Activated effector memory CD4-positive, alpha-beta T cell treated with anti-CD3 and anti-CD28 coated beads, Interleukin-2, amount 50 U/mL, for 16 hours (primary cell): ENCODE measurements around the gene KLHL17.

Experiments
- DNase-seq: peaks from one replicate; pipeline ENCODE4 v3.0.0-alpha.2; 2020

KLHL17 gene

DNA sequence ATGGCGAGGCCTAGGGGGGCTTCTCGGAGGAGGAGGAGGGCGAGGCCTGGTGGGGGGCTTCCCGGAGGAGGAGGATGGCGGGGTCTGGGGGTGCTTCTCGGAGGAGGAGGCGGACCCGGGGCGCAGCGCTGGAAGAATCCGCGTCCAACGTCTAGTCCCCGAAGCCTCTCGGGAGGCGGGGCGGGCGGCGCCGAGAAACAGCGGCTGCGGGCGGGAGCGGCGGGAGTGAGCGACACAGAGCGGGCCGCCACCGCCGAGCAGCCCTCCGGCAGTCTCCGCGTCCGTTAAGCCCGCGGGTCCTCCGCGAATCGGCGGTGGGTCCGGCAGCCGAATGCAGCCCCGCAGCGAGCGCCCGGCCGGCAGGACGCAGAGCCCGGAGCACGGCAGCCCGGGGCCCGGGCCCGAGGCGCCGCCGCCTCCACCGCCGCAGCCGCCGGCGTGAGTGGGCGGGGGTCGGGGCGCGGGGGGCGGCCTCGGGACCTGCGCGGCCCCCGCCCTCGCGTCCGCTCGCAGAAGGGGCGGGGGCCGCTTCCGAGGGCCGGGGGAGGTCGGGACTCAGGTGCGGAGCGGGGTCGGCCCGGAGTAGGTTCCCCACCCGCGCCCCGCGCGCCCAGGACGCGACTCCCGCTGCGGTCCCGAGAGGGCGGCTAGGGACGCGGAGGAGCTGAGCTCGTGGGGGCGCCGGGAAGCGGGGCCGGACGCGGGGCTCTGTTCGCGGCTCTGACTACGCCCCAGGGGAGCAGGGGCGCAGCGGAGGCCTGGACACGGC lies at the start of gene KLHL17:
KLHL17 (plus strand) TSS at position 222 of the 769 bp plus-strand sequence; CDS start at position 332, 110 bp downstream.
- DNase-seq, result peak; percentile 94

- DNase-seq, result peak; percentile 53
These were observed 49.3 kb upstream of the KLHL17 start for GRCh38 chr1:910881-911721.

DNA sequence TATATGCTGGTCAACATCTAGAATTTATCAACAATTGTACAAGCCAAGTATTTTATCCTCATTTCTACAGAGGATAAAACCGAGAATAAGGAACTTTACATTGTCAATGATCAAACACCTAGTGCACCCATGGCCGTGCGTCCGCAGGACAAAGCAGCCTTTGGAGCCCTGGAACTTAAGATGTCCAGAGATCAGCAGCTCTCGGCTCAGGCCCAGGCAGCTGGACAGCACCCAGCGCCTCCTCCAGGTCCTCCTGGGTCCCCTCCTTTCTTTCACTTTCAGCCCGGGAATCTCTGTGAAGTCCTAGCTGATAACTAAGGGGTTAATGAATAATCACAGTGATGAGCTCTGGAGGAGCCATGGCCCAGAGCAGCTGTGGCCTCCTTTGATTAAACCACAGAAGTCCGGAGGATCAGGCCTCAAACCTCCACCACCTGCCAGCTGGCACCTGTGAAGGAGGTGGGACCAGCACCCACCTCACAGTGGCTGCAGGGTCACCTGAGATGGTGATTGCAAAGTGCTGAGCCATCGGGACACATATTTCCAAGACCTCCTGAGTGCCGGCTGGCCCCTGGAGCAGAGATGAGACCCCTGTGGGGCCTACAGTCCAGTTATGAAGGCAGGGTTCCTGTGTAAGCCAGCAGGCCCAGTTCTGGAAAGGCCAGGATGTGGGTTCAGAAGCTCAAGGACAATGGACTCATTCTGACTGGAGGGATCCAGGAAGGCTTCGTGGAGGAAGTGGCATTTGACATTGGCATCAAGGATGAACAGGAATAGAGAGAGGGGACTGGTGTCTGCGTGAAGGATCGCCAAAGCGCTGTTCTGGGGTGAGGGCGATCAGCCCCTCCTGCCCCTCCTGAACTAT lies 48.3 kb upstream of the KLHL17 start:
- DNase-seq, result peak; percentile 42

GRCh38 chr1:912740-913301 lies 47.6 kb upstream of the KLHL17 start:
- DNase-seq, result peak; percentile 55

DNA sequence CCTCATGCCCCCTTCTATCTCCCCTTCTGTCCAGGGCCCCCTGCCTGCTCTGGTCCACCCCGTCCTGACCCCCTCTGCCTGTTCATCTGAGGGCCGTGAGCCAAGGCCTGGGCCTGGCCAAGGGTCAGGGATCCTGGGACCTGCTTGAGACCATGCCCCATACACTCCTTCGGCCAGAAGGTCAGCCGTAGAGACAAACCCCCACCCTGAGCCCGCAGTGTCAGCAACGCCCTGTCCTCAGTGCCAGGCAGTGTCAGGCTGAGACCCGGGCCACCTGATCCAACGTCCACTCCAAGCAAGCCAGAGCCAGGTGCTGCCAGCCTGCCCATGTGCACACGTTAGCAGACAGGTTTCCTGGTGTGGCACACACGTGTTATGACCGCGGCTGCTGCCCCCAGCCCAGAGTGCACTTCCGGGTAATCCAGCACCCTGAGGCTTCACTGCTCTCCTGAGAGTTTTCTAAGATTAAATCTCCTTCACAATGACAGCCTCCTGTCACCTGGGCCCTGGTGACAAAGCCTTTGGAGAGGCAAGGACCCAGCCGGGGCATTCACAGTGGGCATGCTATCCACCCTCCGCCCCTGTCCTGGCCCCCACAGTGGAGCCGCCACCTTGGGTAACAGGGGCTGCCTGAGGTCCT lies 46.8 kb upstream of the KLHL17 start:
- DNase-seq, result peak; percentile 62

- peak; percentile 57 for DNase-seq
These were observed 46.1 kb upstream of the KLHL17 start for GRCh38 chr1:914131-914890.

GRCh38 chr1:914891-915280 lies 45.5 kb upstream of the KLHL17 start:
- no peak for DNase-seq

DNA sequence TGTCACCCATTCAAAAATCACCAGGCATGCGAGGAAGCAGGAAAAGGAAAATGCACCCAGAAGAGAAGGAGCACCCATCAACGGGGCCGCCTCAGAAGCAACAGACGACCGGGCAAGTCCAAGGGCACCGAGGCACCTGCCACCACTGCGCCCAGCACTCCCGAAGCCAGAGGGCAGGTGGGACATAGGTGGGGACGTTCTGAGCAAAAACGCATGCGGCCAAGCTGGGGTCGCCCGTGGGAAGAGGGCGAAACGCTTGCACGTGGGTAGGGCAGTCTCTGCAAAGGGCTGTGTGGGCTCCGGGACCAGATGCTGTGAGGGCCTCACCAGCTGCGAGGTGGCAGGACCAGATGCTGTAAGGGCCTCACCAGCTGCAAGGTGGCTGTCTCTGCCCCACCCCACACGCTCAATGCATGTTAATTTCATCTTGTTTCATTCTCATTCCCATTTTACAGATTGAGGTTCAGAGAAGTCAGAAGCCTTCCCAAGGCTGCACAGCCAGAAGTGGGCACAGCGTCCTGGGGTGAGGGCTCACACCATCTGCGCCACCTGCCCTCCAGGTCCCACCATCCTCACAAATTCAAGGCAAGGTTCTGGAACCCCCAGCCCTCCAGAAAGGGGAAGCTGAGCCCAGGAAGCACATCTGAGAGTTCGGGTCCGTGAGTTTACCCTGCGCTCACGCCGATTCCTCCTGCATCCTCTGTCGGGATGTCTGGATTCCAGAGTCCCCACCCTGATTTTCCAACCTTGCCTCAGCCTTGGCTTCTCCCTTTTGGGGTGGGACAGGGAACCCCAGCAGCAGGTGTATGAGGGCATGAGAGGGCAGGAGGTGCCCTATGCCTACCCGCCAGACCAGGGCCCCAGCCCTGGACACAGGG lies 44.9 kb upstream of the KLHL17 start:
- DNase-seq, result peak; percentile 56

- peak; percentile 56 for DNase-seq
These were observed 44.0 kb upstream of the KLHL17 start for GRCh38 chr1:916173-917075.

GRCh38 chr1:917076-917459 lies 43.3 kb upstream of the KLHL17 start:
- no peak for DNase-seq

DNA sequence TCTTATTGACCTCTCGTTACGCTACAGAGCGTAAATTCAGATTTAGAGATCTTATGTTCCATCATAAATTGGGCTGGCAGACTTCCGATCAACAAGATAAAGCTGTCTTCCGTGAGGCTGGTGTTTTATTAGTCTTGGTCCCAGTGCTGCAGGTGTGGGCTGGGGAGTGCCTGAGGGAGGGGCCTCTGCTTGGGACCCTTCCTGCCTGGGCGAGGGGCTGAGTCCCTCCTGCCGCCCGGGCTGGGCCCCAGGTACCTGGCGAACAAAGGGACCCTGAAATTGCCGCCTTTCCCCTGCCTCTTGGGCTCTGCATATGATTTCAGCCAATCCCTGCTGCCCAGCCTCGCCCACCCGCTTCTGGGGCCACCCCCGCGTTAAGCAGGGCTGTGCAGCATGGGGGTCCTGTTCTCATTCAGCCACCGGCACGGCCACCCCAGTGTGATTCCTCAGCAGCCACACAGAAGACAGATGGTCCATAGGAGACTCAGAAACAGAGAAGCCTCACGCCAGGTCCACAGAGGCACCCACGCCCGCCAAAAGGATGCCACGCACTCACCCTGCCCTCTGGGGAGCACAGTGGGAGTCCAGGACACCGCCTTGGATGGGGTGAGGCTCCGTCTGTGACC lies 42.8 kb upstream of the KLHL17 start:
- DNase-seq, result no peak

GRCh38 chr1:918353-918752 lies 42.0 kb upstream of the KLHL17 start:
- no peak for DNase-seq

DNA sequence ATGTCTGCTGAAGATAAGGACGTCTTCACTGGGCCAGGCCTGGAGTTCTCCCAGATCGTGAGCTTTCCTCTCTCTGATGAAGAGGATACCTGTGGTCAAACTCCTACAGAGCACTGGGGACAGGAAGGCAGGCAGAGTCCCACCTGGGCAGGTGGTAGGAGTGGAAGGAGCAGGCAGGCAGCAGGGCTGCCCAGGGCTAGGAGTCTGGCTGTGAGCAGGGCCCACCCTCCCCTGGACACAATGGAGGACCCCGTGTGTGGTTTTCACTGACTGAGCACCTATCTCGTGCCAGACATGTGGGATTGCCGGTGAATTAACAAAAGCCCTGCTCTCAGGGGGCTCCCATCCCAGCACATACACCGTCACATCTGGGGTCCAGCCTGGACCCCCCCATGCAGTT lies 41.5 kb upstream of the KLHL17 start:
- no peak for DNase-seq

DNA sequence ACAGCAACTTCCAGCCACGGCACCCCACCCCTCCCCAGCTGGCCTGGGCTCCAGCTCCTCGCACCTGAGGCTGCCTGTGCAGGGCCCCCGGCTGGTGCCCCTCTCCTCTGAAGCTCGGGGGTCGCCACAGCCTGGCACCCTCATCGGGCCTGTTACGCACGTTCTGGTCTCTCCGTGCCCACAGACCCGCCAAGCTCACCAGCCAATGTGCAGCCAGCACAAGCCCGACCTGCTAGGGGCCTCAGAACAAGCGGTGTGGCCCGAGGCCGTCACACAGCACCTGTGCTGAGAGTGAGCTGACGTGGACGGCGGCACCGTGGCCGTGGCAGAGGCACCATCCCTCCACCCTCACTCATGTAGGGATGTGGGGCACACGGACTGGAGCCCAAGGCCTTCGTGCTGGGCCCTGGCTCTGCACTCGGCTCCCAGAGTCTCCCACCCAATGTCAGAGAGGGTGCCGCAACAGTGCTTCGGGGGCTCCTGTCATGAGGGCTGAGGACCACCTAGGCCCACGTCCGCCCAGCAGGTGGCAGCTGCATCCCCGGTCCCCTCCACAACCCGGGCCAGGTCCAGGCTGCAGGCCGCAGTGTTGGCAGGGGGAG lies 41.0 kb upstream of the KLHL17 start:
- DNase-seq, result no peak

DNA sequence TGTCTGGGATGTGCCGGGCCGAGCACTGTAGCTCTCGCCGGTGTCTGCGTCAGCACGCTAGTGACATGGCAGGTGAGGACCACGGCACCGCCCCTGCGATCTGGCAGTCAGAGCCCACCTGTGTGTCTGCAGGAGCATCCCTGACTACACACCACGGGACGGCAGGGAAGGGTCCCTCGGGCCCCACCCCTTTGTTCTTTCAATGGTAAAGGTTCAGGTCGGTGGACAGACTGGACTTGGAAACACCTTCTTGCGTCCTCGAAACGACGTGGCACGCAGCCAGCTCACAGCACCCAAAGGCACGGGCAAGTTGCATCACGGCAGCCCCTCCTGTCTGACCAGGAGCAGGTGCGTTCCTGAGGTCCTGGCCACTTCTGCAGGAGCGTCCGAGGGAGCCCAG lies 40.4 kb upstream of the KLHL17 start:
- no peak for DNase-seq

DNA sequence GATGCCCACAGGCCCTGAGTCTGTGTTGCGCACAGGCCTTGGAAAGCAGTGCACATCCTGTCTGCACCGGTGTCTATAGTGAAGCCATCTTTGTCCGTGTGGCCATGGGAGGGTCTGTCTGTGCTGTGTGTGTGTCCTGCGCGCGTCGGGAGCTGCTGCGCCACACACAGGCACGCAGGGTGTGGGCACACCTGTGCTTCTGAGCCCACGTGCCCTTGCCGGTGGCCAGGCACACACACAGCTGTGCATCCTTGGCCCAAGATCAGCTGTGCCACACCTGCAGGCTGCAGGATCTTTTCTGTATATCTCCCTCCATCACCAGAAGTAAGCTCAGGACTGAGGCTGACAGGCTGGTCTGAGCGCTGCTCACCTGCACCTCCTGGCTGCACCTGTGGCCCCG lies 39.9 kb upstream of the KLHL17 start:
- no peak for DNase-seq

DNA sequence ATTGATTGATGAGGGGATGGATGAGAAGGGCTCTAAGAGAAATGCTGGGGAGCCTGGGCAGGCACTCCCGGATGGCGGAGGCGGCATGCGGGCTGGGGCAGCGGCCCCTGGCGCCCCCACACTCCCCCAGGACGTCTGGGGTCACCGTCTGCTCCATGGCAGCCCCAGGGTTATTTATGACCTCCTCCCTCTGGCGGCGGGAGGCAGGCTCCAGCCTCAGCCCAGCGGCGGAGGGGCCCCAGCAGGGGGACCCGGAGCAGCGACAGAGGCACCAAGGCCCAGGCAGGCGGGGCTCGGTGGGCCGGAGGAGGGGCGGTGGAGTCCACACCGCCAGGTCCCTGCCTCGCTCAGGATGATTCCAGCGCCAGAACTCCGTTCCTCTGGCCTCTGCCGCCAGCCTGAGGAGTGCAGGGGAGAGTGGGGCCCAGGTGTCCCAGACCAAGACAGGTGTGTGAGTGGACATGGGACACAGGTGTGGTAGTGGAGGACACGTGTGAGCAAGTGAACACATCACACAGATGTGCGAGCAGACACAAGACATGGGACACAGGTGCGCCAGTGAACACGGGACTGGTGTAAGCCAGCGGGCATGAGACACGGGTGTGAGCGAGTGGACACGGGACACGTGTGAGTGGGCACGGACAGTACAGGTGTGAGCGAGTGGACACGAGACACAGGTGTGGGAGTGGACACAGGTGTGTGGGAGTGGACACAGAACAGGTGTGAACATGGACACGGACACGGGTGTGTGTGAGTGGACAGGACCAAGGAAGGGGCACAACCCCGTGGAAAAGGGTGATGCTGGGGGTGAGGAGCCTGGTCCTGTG lies 39.2 kb upstream of the KLHL17 start:
- peak; percentile 75 for DNase-seq
